ENCODE results near the gene CRACR2B.

Gene CRACR2B

GRCh38 chr11:802018-802617 lies 25.6 kb upstream of the CRACR2B start:
- H3K36me3 ChIP-seq = no peaks in the 10 kb centered on the region
- DNase-seq = no peak
- TF ChIP-seq CTCF (IDR thresholded peaks at IDR 0.05; ENCODE audit: low read depth, low read length) = no peak
- H3K9me3 ChIP-seq = no peaks in the 10 kb centered on the region
- peaks cover 4% of the 10 kb centered on the region; the same call in 1 of the 2 replicates for H3K4me1 ChIP-seq
- no peaks in the 10 kb centered on the region for H3K27me3 ChIP-seq
- H3K4me3 ChIP-seq (ENCODE audit: low read depth, low read length) = no peak overlapping the region

DNA sequence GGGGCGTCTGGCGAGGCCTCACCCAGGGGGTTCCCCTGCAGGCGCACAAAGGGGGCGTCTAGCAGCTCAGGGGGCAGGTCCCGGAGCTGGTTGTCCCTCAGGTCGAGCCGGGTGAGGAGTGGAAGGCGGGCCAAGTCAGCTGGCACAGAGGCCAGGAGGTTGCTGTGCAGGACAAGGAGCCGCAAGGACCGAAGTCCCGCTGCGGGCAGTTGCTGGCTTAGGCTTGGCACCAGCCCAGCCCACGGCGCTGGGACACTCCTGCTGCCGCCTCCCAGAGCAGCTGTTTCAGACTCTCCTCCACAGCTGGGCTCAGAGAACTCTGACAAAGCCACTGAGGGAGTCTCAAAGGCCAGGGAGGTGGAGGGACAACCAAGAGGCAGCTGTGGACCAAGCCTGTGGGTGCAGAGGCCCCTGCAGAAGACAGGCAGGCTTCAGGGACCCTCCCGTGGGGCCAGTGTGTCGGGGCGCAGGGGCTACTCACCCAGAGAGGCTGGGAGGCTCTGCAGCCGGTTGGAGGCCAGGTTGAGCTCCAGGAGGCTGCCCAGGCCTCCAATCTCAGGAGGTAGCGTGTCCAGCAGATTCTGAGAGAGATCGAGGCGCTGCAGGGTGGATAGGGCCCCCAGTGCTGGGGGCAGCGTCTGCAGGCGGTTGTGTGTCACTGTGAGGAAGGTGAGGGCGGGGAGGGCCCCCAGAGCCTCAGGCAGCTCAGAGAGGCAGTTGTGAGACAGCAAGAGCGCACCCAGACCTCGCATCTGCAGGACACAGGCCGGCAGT lies 24.8 kb upstream of the CRACR2B start:
- Histone ChIP-seq H3K4me3 (ENCODE audit: low read depth, low read length) (no peak overlapping the region), H3K27me3 (no peaks in the 10 kb centered on the region), H3K9me3 (no peaks in the 10 kb centered on the region), H3K36me3 (no peaks in the 10 kb centered on the region), H3K4me1 (peaks cover 4% of the 10 kb centered on the region; the same call in 1 of the 2 replicates)
- DNase-seq = no peak
- TF ChIP-seq CTCF (IDR thresholded peaks at IDR 0.05; ENCODE audit: low read depth, low read length) = no peak

DNA sequence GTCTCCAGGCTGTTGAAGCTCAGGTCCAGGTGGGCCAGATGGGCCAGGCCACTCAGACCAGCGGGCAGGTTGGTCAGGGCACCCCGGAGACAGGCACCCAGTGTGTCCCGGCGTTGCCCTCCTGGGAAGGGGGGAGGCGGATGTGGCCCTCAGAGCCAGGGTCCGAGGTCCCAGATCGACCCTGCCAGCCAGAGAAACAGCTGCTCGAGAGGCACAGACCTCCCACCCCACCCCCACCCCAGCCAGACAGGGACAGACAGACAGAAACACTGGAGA lies 24.3 kb upstream of the CRACR2B start:
- H3K4me1 ChIP-seq = peaks cover 4% of the 10 kb centered on the region; the same call in 1 of the 2 replicates
- no peak for DNase-seq
- no peaks in the 10 kb centered on the region for H3K36me3 ChIP-seq
- no peaks in the 10 kb centered on the region for H3K9me3 ChIP-seq
- H3K27me3 ChIP-seq = no peaks in the 10 kb centered on the region
- no peak for TF ChIP-seq CTCF (IDR thresholded peaks at IDR 0.05; ENCODE audit: low read depth, low read length)
- H3K4me3 ChIP-seq (ENCODE audit: low read depth, low read length) = no peak overlapping the region

DNA sequence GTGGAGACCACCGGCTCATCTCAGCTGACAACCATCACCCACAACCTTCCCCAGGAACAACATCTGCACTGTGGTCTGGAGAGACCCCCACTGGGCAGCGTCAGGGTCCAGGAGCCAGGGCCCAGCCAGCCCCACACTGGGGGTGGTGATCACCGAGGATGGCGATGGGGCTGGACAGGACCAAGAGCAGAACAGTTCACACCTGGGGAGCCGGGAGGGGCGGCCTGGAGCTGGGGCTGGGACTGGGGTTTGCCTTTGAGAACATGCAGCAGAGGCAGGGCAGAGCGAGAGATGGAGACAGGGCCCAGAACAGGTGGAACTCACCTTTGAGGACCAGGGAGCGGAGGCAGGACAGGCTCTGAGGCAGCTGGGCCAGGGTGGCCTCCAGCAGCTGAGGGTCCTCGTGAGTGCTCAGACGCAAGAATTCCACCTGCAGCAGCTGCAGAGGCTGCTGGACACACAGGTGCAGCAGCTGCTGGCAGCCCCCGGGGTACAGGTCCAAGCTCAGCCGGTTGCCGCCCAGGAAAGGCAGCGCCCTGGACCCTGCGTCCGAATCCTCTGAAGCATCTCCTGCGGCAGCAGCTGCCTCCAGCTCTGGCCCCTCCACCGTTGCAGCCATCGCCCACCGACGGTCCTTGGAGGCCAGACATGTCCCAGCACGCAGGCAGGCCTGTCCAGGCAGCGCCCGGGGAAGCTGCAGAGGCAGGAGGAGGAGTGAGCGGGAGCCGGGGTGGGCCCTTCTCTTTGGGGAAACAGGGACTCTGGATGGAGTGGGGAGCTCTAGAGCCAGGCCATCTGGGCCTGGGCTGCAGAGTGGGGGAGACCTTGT lies 23.7 kb upstream of the CRACR2B start:
- Histone ChIP-seq H3K4me3 (ENCODE audit: low read depth, low read length) (peak overlapping the region; percentile 41; the same call in 1 of the 2 replicates), H3K9me3 (no peaks in the 10 kb centered on the region), H3K27me3 (no peaks in the 10 kb centered on the region), H3K4me1 (peaks cover 4% of the 10 kb centered on the region; the same call in 1 of the 2 replicates), H3K36me3 (no peaks in the 10 kb centered on the region)
- no peak for TF ChIP-seq CTCF (IDR thresholded peaks at IDR 0.05; ENCODE audit: low read depth, low read length)
- DNase-seq = no peak

GRCh38 chr11:804599-804964 lies 23.1 kb upstream of the CRACR2B start:
- Histone ChIP-seq H3K36me3 (no peaks in the 10 kb centered on the region), H3K27me3 (no peaks in the 10 kb centered on the region), H3K9me3 (no peaks in the 10 kb centered on the region), H3K4me3 (ENCODE audit: low read depth, low read length) (peak overlapping the region; percentile 41), H3K4me1 (peaks cover 4% of the 10 kb centered on the region; the same call in 1 of the 2 replicates)
- DNase-seq = no peak
- no peak for TF ChIP-seq CTCF (IDR thresholded peaks at IDR 0.05; ENCODE audit: low read depth, low read length)

Data from BE2C (cell line).